CD4-positive, alpha-beta T cell treated with Interleukin-1 beta for 1 hour (primary cell): ENCODE results near the gene OTOG.

Experiments used
- DNase-seq, 2 donors: peaks; one replicate each; pipeline ENCODE4 v3.0.0-alpha.2; 2020 to 2022

The OTOG gene

GRCh38 chr11:17591293-17591692 is 44.2 kb downstream of the OTOG start:
- DNase-seq, result no peak

GRCh38 chr11:17593466-17594245 is 46.6 kb downstream of the OTOG start:
- DNase-seq, result no peak

- DNase-seq, result no peak
Observed at GRCh38 chr11:17594686-17595192, 47.7 kb downstream of the OTOG start.

- no peak for DNase-seq
Observed at GRCh38 chr11:17595526-17596309, 48.7 kb downstream of the OTOG start.

GRCh38 chr11:17596310-17596669 is 49.2 kb downstream of the OTOG start:
- DNase-seq, result no peak

GRCh38 chr11:17596711-17597110 is 49.7 kb downstream of the OTOG start:
- DNase-seq, result no peak

- no peak for DNase-seq
Observed at GRCh38 chr11:17597770-17598169, 50.7 kb downstream of the OTOG start.

GRCh38 chr11:17598700-17599459 is 51.8 kb downstream of the OTOG start:
- peak; percentile 27 to 42 for DNase-seq

- no peak for DNase-seq
Observed at GRCh38 chr11:17599460-17599925, 52.4 kb downstream of the OTOG start.

GRCh38 chr11:17600316-17601255 is 53.5 kb downstream of the OTOG start:
- no peak for DNase-seq

GRCh38 chr11:17601256-17601671 is 54.2 kb downstream of the OTOG start:
- DNase-seq, result no peak

- no peak for DNase-seq
Observed at GRCh38 chr11:17601676-17602075, 54.6 kb downstream of the OTOG start.

- DNase-seq, result no peak
Observed at GRCh38 chr11:17602105-17603001, 55.3 kb downstream of the OTOG start.

GRCh38 chr11:17603056-17603825 is 56.2 kb downstream of the OTOG start:
- no peak for DNase-seq

- DNase-seq, result no peak
Observed at GRCh38 chr11:17604201-17604914, 57.3 kb downstream of the OTOG start.

GRCh38 chr11:17604915-17605233 is 57.8 kb downstream of the OTOG start:
- DNase-seq, result no peak

- DNase-seq, result no peak
Observed at GRCh38 chr11:17605651-17606122, 58.6 kb downstream of the OTOG start.

- DNase-seq, result no peak
Observed at GRCh38 chr11:17606233-17607082, 59.4 kb downstream of the OTOG start.

- no peak for DNase-seq
Observed at GRCh38 chr11:17607083-17607429, 60.0 kb downstream of the OTOG start.
